Spleen (tissue), 11 donors: ENCODE measurements around the gene PRKCE. TPM values are rescaled to one million over a fixed set of nuclear protein-coding genes. Genes with fewer than 3 reads are reported as not detected.
A peak's percentile ranks its signal among the peaks of the same experiment; 100 is the strongest.

ENCODE experiments used
- DNase-seq: peaks from one replicate; pipeline ENCODE4 v3.0.0-alpha.2; 2020
- H3K27ac ChIP-seq, 8 donors: fragments of 200-600 bp; sonication (generic) in 7 of 8; 1 replicate in 4 of 8; 2 replicates in 4 of 8; pipeline versions ENCODE4 v1.5.0 to v1.8.0; 2016 to 2021; ENCODE audit warnings: inconsistent platforms in 4 of 8, mild to moderate bottlenecking in 4 of 8, moderate library complexity in 1 of 8
- H3K27me3 ChIP-seq, 7 donors: fragments of 200-600 bp; sonication (generic) in 6 of 7; replicated peaks in 1 of 7; 1 replicate in 4 of 7; 2 replicates in 3 of 7; pipeline versions ENCODE4 v1.5.0 to v1.8.0; 2016 to 2021; ENCODE audit warnings: inconsistent platforms in 3 of 7, mild to moderate bottlenecking in 1 of 7
- H3K36me3 ChIP-seq, 6 donors: fragments of 200-600 bp; sonication (generic) in 5 of 6; 1 replicate in 4 of 6; 2 replicates in 2 of 6; pipeline versions ENCODE4 v1.5.0 to v1.8.0; 2016 to 2021; ENCODE audit warnings: inconsistent platforms in 2 of 6
- H3K4me1 ChIP-seq, 6 donors: fragments of 200-600 bp; sonication (generic) in 5 of 6; 1 replicate in 3 of 6; 2 replicates in 3 of 6; pipeline versions ENCODE4 v1.5.0 to v1.8.0; 2016 to 2021; ENCODE audit warnings: inconsistent platforms in 3 of 6
- H3K4me3 ChIP-seq, 8 donors: fragments of 200-600 bp; sonication (generic) in 7 of 8; 1 replicate in 4 of 8; 2 replicates in 4 of 8; pipeline versions ENCODE4 v1.5.0 to v1.8.0; 2016 to 2021; ENCODE audit warnings: inconsistent platforms in 4 of 8, mild to moderate bottlenecking in 4 of 8, moderate library complexity in 2 of 8
- H3K9me3 ChIP-seq, 8 donors: fragments of 200-600 bp; sonication (generic) in 7 of 8; 1 replicate in 4 of 8; 2 replicates in 4 of 8; pipeline versions ENCODE4 v1.5.0 to v1.8.0; 2016 to 2021; ENCODE audit warnings: inconsistent platforms in 4 of 8
- POLR2A ChIP-seq, 3 donors: fragments of 450-650 bp; IDR thresholded peaks; one replicate each; pipeline ENCODE4 v1.5.1; 2017; ENCODE audit warnings: antibody characterized with exemption in 3 of 3, mild to moderate bottlenecking in 1 of 3
- POLR2AphosphoS5 ChIP-seq, 3 donors: sonication (generic); formaldehyde crosslinking; IDR thresholded peaks; one replicate each; pipeline ENCODE4 v1.5.1; 2017; ENCODE audit warnings: antibody characterized with exemption in 3 of 3
- WGBS, 5 donors: extraction: QIAGEN DNeasy Blood & Tissue Kit in 3 of 5; methylation state at CpG; one replicate each; pipeline versions ENCODE4 v1.1.5 to v1.1.7; 2013 to 2018; 5-methylcytosine and 5-hydroxymethylcytosine counted together
- intact Hi-C: fragments of 100-400 bp; cut with DNase I; formaldehyde crosslinking; loops from one replicate; pipeline ENCODE4 v1.15.0; 2023; ENCODE audit warnings: low total_unique reads
- polyA plus RNA-seq, 3 donors: library from polyadenylated mRNA; stranded (reverse); fragments of 200-250 nt; gene quantifications; one replicate each; pipeline ENCODE4 v1.2.1, GENCODE V29; 2013
- total RNA-seq, 7 donors: library from RNA; depleted of rRNA in 3 of 7; stranded (reverse); fragments of >200 nt in 3 of 7; fragmentation: NEBNext Ultra II Directional in 4 of 7; extraction: Animal tissue kit (Norgen Biotek cat#: 25700) in 4 of 7; gene quantifications; one replicate each; pipeline versions ENCODE4 v1.1.0 to v1.2.1, GENCODE V29; 2016 to 2021
- TF ChIP-seq, protein P1 (sequence below), 11 experiments: fragments of 200-600 bp in 7 of 11; fragments of 450-650 bp in 4 of 11; sonication (generic) in 4 of 11; IDR thresholded peaks in 8 of 11; conservative IDR thresholded peaks in 3 of 11; 1 replicate in 7 of 11; 2 replicates in 4 of 11; pipeline versions ENCODE4 v1.4.0 to v1.8.0; 2016 to 2021; ENCODE audit warnings: antibody characterized with exemption in 11 of 11, inconsistent platforms in 4 of 11, mild to moderate bottlenecking in 1 of 11
- donor health status: healthy with polysubstance abuse.
- donor health status: DM: no; HTN: no; CAD: no; lungs with moderate emphysema.
- donor health status: DM: no; HTN: no; CAD: no.
- donor health status: Bipolar disorder and iron deficiency.
- donor health status: healthy.
- donor health status: DM: no; HTN: no; CAD: no.
- donor health status: DM: yes; HTN: yes; CAD: no.

Gene PRKCE
- total and polyA plus RNA-seq, 10 donors, result 2.5 to 43.6 (median 18.8) TPM

DNA sequence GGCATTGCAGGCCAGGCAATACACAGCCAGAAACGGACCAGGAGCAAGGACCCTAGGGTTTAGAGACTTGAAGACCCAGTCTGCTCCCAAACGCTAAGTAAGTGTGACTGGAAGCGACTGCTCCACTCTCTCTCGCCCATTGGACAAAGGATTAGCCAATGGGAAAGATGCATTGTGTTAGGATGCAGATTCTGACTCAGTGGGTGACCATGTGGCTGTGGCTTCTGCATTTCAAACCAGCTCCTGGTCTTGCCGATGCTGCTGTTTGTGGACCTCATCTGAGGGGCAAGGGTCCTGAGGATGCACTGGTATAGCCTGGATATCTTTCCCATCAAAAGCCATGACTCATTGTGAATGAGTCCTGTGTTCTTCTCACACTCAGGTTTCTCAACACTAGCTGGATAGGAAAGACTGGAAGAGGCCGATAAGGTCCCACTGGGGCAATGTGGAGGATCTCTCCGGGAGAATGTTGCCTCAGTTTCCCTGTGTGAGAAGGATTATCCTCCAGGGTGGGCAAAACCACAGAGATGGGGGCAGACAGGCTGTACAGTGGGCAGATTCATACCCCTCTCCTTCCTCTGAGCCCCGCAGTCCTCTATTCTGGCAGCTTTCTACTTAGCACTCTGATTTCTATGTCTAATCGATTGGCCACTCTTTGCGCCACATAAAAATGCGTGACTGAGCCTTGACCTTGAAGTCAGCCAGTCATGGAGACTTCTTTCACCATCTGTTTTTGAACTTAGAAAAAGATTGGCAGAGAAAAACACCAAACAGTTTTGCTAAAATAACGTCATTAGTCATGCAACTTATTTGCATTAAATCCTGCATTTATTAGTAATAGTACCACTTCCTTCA, 257.1 kb downstream of the PRKCE start:
- Histone ChIP-seq H3K4me3 (no peak overlapping the region), H3K36me3 (no peaks in the 10 kb centered on the region), H3K4me1 (peaks cover 3 to 31% (median 11%) of the 10 kb centered on the region in 6 donors), H3K27me3 (no peaks in the 10 kb centered on the region), H3K9me3 (no peaks in the 10 kb centered on the region), H3K27ac (no peak overlapping the region)
- TF ChIP-seq, protein P1, sequence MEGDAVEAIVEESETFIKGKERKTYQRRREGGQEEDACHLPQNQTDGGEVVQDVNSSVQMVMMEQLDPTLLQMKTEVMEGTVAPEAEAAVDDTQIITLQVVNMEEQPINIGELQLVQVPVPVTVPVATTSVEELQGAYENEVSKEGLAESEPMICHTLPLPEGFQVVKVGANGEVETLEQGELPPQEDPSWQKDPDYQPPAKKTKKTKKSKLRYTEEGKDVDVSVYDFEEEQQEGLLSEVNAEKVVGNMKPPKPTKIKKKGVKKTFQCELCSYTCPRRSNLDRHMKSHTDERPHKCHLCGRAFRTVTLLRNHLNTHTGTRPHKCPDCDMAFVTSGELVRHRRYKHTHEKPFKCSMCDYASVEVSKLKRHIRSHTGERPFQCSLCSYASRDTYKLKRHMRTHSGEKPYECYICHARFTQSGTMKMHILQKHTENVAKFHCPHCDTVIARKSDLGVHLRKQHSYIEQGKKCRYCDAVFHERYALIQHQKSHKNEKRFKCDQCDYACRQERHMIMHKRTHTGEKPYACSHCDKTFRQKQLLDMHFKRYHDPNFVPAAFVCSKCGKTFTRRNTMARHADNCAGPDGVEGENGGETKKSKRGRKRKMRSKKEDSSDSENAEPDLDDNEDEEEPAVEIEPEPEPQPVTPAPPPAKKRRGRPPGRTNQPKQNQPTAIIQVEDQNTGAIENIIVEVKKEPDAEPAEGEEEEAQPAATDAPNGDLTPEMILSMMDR (IDR thresholded peaks at IDR 0.05 in 8 of 11, conservative IDR thresholded peaks at IDR 0.05 in 3 of 11), result no peak
- TF ChIP-seq POLR2AphosphoS5 (IDR thresholded peaks at IDR 0.05), result no peak
- intact Hi-C loops, result no loop called here
- WGBS, 5 donors, result 87 to 96% (median 92%) methylated on average over 12 of the region's 12 CpGs
- DNase-seq, result no peak

DNA sequence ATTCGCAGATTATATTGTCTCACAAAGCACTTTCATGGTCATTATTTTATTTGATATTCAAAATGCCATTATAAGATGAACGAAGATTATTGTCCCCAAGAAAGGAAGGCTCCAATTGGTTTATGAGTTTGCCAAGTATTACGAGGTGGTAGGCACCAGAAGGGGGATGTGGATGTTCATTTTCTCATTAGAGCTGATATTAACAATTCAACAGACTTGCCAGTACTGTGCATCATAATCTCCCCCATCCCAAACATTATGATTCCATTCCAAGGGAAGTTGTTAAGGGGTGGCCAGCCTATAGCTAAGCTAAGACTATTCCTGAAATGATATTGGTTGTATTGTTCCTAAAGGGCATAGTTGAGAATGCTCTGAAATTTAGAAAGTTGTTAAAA, 257.7 kb downstream of the PRKCE start:
- no peak for DNase-seq
- Histone ChIP-seq H3K36me3 (no peaks in the 10 kb centered on the region), H3K4me1 (peaks cover 3 to 31% (median 11%) of the 10 kb centered on the region in 6 donors), H3K4me3 (no peak overlapping the region), H3K27me3 (no peaks in the 10 kb centered on the region), H3K9me3 (no peaks in the 10 kb centered on the region), H3K27ac (peak overlapping the region in 2 of 8 donors; percentile 49 to 52)
- intact Hi-C loops, result no loop called here
- WGBS, 5 donors, result 81 to 90% (median 87%) methylated on average over 3 of the region's 3 CpGs
- TF ChIP-seq POLR2A (IDR thresholded peaks at IDR 0.05) (no peak), POLR2AphosphoS5 (IDR thresholded peaks at IDR 0.05) (no peak)
- TF ChIP-seq, protein P1 (IDR thresholded peaks at IDR 0.05 in 8 of 11, conservative IDR thresholded peaks at IDR 0.05 in 3 of 11), result no peak

DNA sequence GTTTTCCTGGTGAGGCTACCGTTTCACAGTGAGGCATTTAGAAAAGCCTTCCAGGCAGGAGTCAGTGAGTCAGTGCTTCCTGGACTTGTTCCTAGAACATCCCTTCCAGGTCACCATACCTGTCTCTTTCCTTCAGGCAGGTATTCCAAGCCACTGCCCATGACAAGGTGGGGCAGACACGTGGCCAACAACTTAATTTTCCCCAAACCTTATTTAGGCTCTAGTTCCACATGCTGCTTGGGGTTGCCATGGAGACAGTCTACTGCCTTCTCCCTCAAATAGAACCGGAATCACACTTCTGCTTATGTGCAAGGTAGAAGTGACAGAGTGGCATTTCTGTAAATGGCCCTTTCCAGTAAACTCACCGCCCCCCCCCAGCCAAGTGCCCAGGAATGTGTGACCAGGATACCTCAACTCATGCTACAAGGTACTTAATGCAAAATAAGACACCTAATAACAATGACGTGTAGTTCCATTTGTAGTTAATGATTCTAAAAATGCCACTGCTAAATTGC, 258.3 kb downstream of the PRKCE start:
- peak overlapping the region in 4 of 8 donors; percentile 28 to 61 (median 50) for H3K27ac ChIP-seq
- no peaks in the 10 kb centered on the region for H3K36me3 ChIP-seq
- no peaks in the 10 kb centered on the region for H3K27me3 ChIP-seq
- intact Hi-C loops, result no loop called here
- DNase-seq, result no peak
- TF ChIP-seq, protein P1 (IDR thresholded peaks at IDR 0.05 in 8 of 11, conservative IDR thresholded peaks at IDR 0.05 in 3 of 11), result no peak
- TF ChIP-seq POLR2A (IDR thresholded peaks at IDR 0.05) (no peak), POLR2AphosphoS5 (IDR thresholded peaks at IDR 0.05) (no peak)
- peaks cover 3 to 36% (median 11%) of the 10 kb centered on the region in 6 donors for H3K4me1 ChIP-seq
- WGBS, 5 donors, result 35 to 55% (median 39%) methylated on average over 5 of the region's 5 CpGs
- H3K9me3 ChIP-seq, result no peaks in the 10 kb centered on the region
- no peak overlapping the region for H3K4me3 ChIP-seq

- H3K4me1 ChIP-seq, result peaks cover 3 to 43% (median 11%) of the 10 kb centered on the region in 6 donors
- no peaks in the 10 kb centered on the region for H3K27me3 ChIP-seq
- DNase-seq, result no peak
- peak overlapping the region in 4 of 8 donors; percentile 28 to 61 (median 50) for H3K27ac ChIP-seq
- intact Hi-C loops, result no loop called here
- H3K4me3 ChIP-seq, result no peak overlapping the region
- WGBS, 5 donors, result 83 to 96% (median 91%) methylated on average over 7 of the region's 7 CpGs
- TF ChIP-seq POLR2AphosphoS5 (IDR thresholded peaks at IDR 0.05), result no peak
- TF ChIP-seq POLR2A (IDR thresholded peaks at IDR 0.05), result no peak
- TF ChIP-seq, protein P1 (IDR thresholded peaks at IDR 0.05 in 8 of 11, conservative IDR thresholded peaks at IDR 0.05 in 3 of 11), result no peak
- no peaks in the 10 kb centered on the region for H3K9me3 ChIP-seq
- no peaks in the 10 kb centered on the region for H3K36me3 ChIP-seq
These were observed 259.1 kb downstream of the PRKCE start for GRCh38 chr2:45910473-45911060.
